GM12801 (cell line): ENCODE measurements around the gene ELOA2.

ENCODE experiments used
- CTCF ChIP-seq: IDR thresholded peaks from one replicate; pipeline ENCODE4 v1.5.1; 2011; ENCODE audit warnings: control low read depth; ENCODE audit not compliant: insufficient read length; ENCODE audit errors: extremely low read depth

ELOA2 gene, protein sequence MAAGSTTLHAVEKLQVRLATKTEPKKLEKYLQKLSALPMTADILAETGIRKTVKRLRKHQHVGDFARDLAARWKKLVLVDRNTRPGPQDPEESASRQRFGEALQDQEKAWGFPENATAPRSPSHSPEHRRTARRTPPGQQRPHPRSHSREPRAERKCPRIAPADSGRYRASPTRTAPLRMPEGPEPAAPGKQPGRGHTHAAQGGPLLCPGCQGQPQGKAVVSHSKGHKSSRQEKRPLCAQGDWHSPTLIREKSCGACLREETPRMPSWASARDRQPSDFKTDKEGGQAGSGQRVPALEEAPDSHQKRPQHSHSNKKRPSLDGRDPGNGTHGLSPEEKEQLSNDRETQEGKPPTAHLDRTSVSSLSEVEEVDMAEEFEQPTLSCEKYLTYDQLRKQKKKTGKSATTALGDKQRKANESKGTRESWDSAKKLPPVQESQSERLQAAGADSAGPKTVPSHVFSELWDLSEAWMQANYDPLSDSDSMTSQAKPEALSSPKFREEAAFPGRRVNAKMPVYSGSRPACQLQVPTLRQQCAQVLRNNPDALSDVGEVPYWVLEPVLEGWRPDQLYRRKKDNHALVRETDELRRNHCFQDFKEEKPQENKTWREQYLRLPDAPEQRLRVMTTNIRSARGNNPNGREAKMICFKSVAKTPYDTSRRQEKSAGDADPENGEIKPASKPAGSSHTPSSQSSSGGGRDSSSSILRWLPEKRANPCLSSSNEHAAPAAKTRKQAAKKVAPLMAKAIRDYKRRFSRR

GRCh38 chr18:47035156-47035671, at the start of gene ELOA2:
Gene ELOA2 (minus strand): TSS chr18:47035621. CDS start chr18:47035264, 357 bp downstream.
- no peak for TF ChIP-seq CTCF

DNA sequence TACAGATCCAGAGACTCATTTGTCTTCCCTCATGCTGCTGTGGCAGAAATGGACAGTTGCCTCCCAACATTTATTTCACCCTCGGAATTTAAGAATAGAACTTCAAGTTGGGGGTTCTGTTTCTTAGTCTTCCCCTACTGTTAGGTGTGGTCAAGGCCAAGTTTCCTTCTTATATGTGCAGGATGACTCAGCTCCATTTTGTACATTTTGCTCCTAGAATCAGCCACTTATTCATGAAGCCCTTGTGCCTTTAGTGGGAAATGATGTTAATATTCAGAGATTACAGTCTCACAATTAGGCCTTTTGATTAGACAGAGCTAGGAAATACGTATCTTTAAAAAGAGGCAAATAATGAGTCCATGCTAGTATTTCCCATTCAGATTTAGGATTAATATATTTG, 46.2 kb upstream of the ELOA2 start:
- TF ChIP-seq CTCF, result no peak

DNA sequence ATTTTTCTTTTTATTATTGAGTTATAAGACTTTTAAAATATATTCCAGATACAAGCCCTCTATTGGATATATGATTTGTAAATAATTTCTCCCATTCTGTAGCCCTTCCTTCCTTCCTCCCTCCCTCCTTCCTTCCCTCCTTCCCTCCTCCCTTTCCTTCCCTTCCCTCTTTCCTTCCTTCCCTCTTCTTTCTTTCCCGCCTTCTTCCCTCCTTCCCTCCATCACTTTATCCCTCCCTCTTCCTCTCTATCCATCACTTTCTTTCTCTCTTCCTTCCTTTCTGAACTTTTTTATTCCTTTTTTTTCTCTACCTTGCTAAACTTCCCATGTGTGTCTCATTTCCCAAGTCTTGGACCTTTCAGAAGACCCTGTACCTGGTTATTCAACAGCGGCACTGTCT, 45.5 kb upstream of the ELOA2 start:
- no peak for TF ChIP-seq CTCF

GRCh38 chr18:47077111-47077510, 41.7 kb upstream of the ELOA2 start:
- no peak for TF ChIP-seq CTCF

GRCh38 chr18:47075098-47075883, 39.9 kb upstream of the ELOA2 start:
- no peak for TF ChIP-seq CTCF

- no peak for TF ChIP-seq CTCF
These were observed 32.2 kb upstream of the ELOA2 start for GRCh38 chr18:47067648-47068047.

DNA sequence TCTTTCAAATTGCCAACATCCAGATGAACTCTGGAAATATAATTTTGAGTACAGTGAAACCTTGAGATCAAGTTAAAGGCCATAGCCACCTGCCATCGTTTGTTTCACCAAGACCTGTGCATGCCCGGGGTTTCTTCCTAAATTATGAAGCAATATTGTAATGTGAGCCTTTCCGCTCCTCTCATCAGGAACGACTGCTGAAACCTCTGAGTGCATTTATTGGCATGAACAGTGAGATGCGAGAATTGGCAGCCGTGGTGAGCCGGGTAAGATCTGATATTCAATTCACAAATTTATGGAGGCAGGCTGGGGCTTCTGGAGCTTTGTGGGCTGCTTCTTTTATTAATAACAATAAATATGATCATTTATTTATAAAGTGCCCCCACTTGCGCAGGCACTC, 27.7 kb upstream of the ELOA2 start:
- TF ChIP-seq CTCF, result no peak
